ENCODE data around the gene PROC. TPM values are rescaled to one million over a fixed set of nuclear protein-coding genes. Genes with fewer than 3 reads are reported as not detected.
"Not testable (repeated sequence)": the region's sequence is repeated elsewhere in the genome, so short reads cannot be mapped to it uniquely, and the experiment has no call there.

The PROC gene
- total RNA-seq, 1 experiment from 2014 or later = 1.1 TPM

GRCh38 chr2:127409716-127410115 is 8.5 kb upstream of the PROC start:
- CTCF ChIA-PET; H3K36me3 ChIP-seq (ENCODE audit: control insufficient read depth, insufficient read depth, low read length); DNase-seq (ENCODE audit: low read depth, low spot score); H3K4me3 ChIP-seq (ENCODE audit: low read depth in 2 of 2, low read length in 2 of 2); BruUV-seq (replicated peaks); ATAC-seq; intact Hi-C loops (cut with micrococcal nuclease; ENCODE audit: unreplicated experiment); H3K27me3 ChIP-seq (ENCODE audit: control insufficient read depth, insufficient read depth, low read length); H3K9me3 ChIP-seq (ENCODE audit: control insufficient read depth, insufficient read depth, low read depth, low read length); POLR2A ChIA-PET: not testable (repeated sequence)
- Histone ChIP-seq H3K4me1 (ENCODE audit: control insufficient read depth, insufficient read depth, low read length) (peaks cover 66% of the 10 kb centered on the region), H3K27ac (ENCODE audit: low read length) (peak overlapping the region; percentile 88)
- in situ Hi-C loops (cut with HindIII; ENCODE audit: low pct_unique_long_range_greater_than_20kb, low sequenced_read_pairs) = loop anchor here (10.0 kb wide), 1 partner anchor 65 kb away; no protein-coding TSS in a partner anchor

GRCh38 chr2:127410871-127411652 is 7.2 kb upstream of the PROC start:
- Histone ChIP-seq H3K4me1 (ENCODE audit: control insufficient read depth, insufficient read depth, low read length) (peaks cover 67% of the 10 kb centered on the region), H3K36me3 (ENCODE audit: control insufficient read depth, insufficient read depth, low read length) (no peaks in the 10 kb centered on the region), H3K4me3 (ENCODE audit: low read depth in 2 of 2, low read length in 2 of 2) (no peak overlapping the region), H3K9me3 (ENCODE audit: control insufficient read depth, insufficient read depth, low read depth, low read length) (no peaks in the 10 kb centered on the region), H3K27ac (ENCODE audit: low read length) (peak overlapping the region; percentile 88), H3K27me3 (ENCODE audit: control insufficient read depth, insufficient read depth, low read length) (no peaks in the 10 kb centered on the region)
- DNase-seq (ENCODE audit: low read depth, low spot score) (no peak), ATAC-seq (no peak)
- POLR2A ChIA-PET = no interaction called here
- CTCF ChIA-PET = no interaction called here
- in situ Hi-C loops (cut with HindIII; ENCODE audit: low pct_unique_long_range_greater_than_20kb, low sequenced_read_pairs) (loop anchor here (10.0 kb wide), 1 partner anchor 64 kb away; no protein-coding TSS in a partner anchor), intact Hi-C loops (cut with micrococcal nuclease; ENCODE audit: unreplicated experiment) (no loop called here)
- no TSS peak for BruUV-seq (replicated peaks)
- TF ChIP-seq TCF7L2 (IDR thresholded peaks at IDR 0.05; ENCODE audit: low read depth, low read length) (0 out of 2 replicates have a peak, but pooled peaks have one; percentile 27), CTCF (IDR thresholded peaks at IDR 0.05) (no peak)

DNA sequence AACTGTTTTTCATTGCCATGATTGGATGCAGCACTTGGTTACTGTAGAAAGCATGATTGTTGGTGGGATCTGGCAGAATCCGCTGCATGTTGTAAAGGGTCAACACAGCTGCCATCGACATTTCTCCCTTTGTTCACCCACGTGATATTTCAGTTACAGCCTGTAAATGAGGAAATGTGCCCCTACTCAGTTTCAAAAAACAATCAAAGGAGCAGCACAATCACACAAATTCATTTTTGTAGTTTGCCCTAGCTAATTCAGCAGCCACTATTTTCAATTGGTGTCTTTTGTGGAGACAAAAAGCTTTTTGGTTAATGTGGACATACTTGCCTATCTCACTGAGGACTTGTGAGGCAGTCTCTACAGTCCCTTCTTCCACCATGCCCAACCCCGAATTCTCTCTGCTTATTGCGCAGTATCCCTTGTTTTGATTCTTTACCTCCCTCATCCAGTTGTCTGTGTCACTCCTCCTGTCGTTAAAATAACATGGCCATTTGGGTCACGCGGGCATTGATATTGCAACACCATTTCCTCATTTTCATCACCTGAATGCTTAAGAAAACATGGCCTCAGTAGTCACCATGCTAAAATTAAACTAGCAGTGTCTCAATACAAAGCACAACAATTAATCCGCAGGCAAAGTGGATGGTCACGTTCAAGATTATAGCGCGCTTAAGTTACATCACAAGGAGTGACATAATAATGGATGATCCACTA is 6.4 kb upstream of the PROC start:
- peaks cover 73% of the 10 kb centered on the region for H3K4me1 ChIP-seq (ENCODE audit: control insufficient read depth, insufficient read depth, low read length)
- H3K4me3 ChIP-seq (ENCODE audit: low read depth in 2 of 2, low read length in 2 of 2) = no peak overlapping the region
- intact Hi-C loops (cut with micrococcal nuclease; ENCODE audit: unreplicated experiment) = no loop called here
- CTCF ChIA-PET = no interaction called here
- DNase-seq (ENCODE audit: low read depth, low spot score) (no peak), ATAC-seq (no peak)
- POLR2A ChIA-PET = no interaction called here
- TF ChIP-seq TCF7L2 (IDR thresholded peaks at IDR 0.05; ENCODE audit: low read depth, low read length) (peak; percentile 14; the same call in 1 of the 2 replicates), SIN3A (IDR thresholded peaks at IDR 0.05; ENCODE audit: borderline replicate concordance, insufficient read depth, low read depth, low read length) (no peak)
- no TSS peak for BruUV-seq (replicated peaks)
- H3K27ac ChIP-seq (ENCODE audit: low read length) = peak overlapping the region; percentile 88
- no peaks in the 10 kb centered on the region for H3K9me3 ChIP-seq (ENCODE audit: control insufficient read depth, insufficient read depth, low read depth, low read length)
- in situ Hi-C loops (cut with HindIII; ENCODE audit: low pct_unique_long_range_greater_than_20kb, low sequenced_read_pairs) = loop anchor here (10.0 kb wide), 1 partner anchor 63 kb away; no protein-coding TSS in a partner anchor
- H3K27me3 ChIP-seq (ENCODE audit: control insufficient read depth, insufficient read depth, low read length) = no peaks in the 10 kb centered on the region
- no peaks in the 10 kb centered on the region for H3K36me3 ChIP-seq (ENCODE audit: control insufficient read depth, insufficient read depth, low read length)

DNA sequence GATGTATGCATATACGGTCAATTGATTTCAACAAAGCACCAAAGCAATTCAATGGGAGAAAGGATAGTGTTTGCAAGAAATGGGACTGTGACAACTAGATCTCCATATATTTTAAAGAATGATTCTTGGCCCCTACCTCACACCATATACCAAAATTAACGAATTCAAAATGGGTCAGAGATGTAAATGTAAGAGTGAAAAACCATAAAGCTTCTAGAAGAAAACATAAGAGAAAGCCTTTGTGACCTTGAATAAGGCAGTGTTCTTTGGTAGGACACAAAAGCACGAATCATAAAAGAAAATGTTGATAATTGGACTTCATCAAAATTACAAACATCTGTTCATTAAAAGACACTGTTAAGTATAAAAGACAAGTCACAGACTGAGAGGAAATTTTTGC is 5.0 kb upstream of the PROC start:
- ChIA-PET CTCF (no interaction called here), POLR2A (no interaction called here)
- BruUV-seq (replicated peaks) = no TSS peak
- no peaks in the 10 kb centered on the region for H3K27me3 ChIP-seq (ENCODE audit: control insufficient read depth, insufficient read depth, low read length)
- intact Hi-C loops (cut with micrococcal nuclease; ENCODE audit: unreplicated experiment) (no loop called here), in situ Hi-C loops (cut with HindIII; ENCODE audit: low pct_unique_long_range_greater_than_20kb, low sequenced_read_pairs) (loop anchor here (10.0 kb wide), 1 partner anchor 62 kb away; no protein-coding TSS in a partner anchor)
- no peak overlapping the region for H3K4me3 ChIP-seq (ENCODE audit: low read depth in 2 of 2, low read length in 2 of 2)
- peak overlapping the region; percentile 74; the same call in 1 of the 2 replicates for H3K27ac ChIP-seq (ENCODE audit: low read length)
- no peak for TF ChIP-seq SIN3A (IDR thresholded peaks at IDR 0.05; ENCODE audit: borderline replicate concordance, insufficient read depth, low read depth, low read length)
- TF ChIP-seq, protein P1, sequence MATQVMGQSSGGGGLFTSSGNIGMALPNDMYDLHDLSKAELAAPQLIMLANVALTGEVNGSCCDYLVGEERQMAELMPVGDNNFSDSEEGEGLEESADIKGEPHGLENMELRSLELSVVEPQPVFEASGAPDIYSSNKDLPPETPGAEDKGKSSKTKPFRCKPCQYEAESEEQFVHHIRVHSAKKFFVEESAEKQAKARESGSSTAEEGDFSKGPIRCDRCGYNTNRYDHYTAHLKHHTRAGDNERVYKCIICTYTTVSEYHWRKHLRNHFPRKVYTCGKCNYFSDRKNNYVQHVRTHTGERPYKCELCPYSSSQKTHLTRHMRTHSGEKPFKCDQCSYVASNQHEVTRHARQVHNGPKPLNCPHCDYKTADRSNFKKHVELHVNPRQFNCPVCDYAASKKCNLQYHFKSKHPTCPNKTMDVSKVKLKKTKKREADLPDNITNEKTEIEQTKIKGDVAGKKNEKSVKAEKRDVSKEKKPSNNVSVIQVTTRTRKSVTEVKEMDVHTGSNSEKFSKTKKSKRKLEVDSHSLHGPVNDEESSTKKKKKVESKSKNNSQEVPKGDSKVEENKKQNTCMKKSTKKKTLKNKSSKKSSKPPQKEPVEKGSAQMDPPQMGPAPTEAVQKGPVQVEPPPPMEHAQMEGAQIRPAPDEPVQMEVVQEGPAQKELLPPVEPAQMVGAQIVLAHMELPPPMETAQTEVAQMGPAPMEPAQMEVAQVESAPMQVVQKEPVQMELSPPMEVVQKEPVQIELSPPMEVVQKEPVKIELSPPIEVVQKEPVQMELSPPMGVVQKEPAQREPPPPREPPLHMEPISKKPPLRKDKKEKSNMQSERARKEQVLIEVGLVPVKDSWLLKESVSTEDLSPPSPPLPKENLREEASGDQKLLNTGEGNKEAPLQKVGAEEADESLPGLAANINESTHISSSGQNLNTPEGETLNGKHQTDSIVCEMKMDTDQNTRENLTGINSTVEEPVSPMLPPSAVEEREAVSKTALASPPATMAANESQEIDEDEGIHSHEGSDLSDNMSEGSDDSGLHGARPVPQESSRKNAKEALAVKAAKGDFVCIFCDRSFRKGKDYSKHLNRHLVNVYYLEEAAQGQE (IDR thresholded peaks at IDR 0.05; ENCODE audit: insufficient read depth in 1 of 2, low read depth in 2 of 2, low read length in 1 of 2) = no peak
- TF ChIP-seq TCF7L2 (IDR thresholded peaks at IDR 0.05; ENCODE audit: low read depth, low read length) = no peak
- TF ChIP-seq POLR2AphosphoS5 (IDR thresholded peaks at IDR 0.05; ENCODE audit: low read depth, low read length) = no peak
- no peak for DNase-seq (ENCODE audit: low read depth, low spot score)
- ATAC-seq = no peak
- no peaks in the 10 kb centered on the region for H3K36me3 ChIP-seq (ENCODE audit: control insufficient read depth, insufficient read depth, low read length)
- peaks cover 69% of the 10 kb centered on the region for H3K4me1 ChIP-seq (ENCODE audit: control insufficient read depth, insufficient read depth, low read length)
- H3K9me3 ChIP-seq (ENCODE audit: control insufficient read depth, insufficient read depth, low read depth, low read length) = no peaks in the 10 kb centered on the region

All from Panc1 (cell line).